GM18517 (cell line): ENCODE measurements around the gene MTA3.

Experiments used
- ATAC-seq: cut with Tn5 transposase; IDR thresholded peaks from one replicate; pipeline ENCODE4 v1.9.1; 2021; ENCODE audit warnings: mild to moderate bottlenecking, moderate library complexity; ENCODE audit not compliant: unreplicated experiment

Gene MTA3

GRCh38 chr2:42799881-42800280 lies 231.4 kb downstream of the MTA3 start:
- no peak for ATAC-seq

GRCh38 chr2:42800461-42800962 lies 232.1 kb downstream of the MTA3 start:
- no peak for ATAC-seq

- no peak for ATAC-seq
Measured at GRCh38 chr2:42800981-42801380, 232.5 kb downstream of the MTA3 start.

GRCh38 chr2:42801381-42801780 lies 232.9 kb downstream of the MTA3 start:
- ATAC-seq = no peak

GRCh38 chr2:42802150-42802549 lies 233.7 kb downstream of the MTA3 start:
- ATAC-seq = no peak

GRCh38 chr2:42804338-42804737 lies 235.9 kb downstream of the MTA3 start:
- no peak for ATAC-seq

GRCh38 chr2:42804891-42805290 lies 236.5 kb downstream of the MTA3 start:
- no peak for ATAC-seq
